Loucy (cell line): ENCODE data around the gene ANKRD33B.

Experiments used
- CTCF ChIP-seq: fragments of 200-600 bp; sonication (generic); conservative IDR thresholded peaks from 2 replicates; pipeline ENCODE4 v1.5.1; 2014; ENCODE audit warnings: mild to moderate bottlenecking, antibody characterized with exemption, low read length
- EZH2phosphoT487 ChIP-seq: fragments of 200-600 bp; IDR thresholded peaks from 2 replicates; pipeline ENCODE4 v1.6.1; 2018; ENCODE audit warnings: antibody characterized with exemption, mild to moderate bottlenecking, moderate library complexity, borderline replicate concordance

GRCh38 chr5:10607666-10608073, 43.8 kb downstream of the ANKRD33B start:
- TF ChIP-seq CTCF, result peak; percentile 36; the same call in 1 of the 2 replicates
- no peak for TF ChIP-seq EZH2phosphoT487
